NCI-H82 treated with DMSO at 0.1 percent for 48 hours (cell line): ENCODE results near the gene GTF2H4.
A peak's percentile ranks its signal among the peaks of the same experiment; 100 is the strongest.

ENCODE experiments used
- DNase-seq: peaks from one replicate; lab custom pipeline; 2025; ENCODE audit not compliant: unreplicated experiment; lab: John Stamatoyannopoulos, UW

GTF2H4 gene

DNA sequence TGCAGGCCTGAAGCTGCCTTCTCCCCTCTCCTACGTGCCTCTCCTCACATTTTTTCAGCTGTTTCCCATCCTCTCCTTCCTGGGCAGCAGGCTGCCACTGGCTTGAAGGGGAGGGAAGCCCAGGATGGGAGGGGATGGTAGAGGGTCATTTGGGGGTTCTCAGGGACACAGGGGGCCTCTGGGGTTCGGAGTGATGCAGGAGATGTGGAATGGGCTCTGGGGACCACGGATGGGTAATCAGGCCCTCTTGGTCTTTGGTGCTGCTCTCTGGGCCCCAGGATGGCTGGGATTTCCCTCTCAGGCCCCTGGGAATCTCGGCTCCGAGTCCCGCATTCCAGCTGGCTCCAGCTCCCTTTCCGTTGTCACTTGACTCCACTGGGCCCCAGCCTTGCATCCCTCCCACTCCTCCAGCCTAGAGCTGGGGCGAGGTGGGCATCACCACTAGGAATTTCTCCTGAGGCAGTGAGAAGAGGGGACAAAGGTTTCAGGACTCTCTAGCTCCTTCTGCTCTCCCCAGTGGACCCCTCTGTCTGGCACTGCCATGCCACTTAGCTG lies 25.7 kb upstream of the GTF2H4 start:
- DNase-seq: no peak

DNA sequence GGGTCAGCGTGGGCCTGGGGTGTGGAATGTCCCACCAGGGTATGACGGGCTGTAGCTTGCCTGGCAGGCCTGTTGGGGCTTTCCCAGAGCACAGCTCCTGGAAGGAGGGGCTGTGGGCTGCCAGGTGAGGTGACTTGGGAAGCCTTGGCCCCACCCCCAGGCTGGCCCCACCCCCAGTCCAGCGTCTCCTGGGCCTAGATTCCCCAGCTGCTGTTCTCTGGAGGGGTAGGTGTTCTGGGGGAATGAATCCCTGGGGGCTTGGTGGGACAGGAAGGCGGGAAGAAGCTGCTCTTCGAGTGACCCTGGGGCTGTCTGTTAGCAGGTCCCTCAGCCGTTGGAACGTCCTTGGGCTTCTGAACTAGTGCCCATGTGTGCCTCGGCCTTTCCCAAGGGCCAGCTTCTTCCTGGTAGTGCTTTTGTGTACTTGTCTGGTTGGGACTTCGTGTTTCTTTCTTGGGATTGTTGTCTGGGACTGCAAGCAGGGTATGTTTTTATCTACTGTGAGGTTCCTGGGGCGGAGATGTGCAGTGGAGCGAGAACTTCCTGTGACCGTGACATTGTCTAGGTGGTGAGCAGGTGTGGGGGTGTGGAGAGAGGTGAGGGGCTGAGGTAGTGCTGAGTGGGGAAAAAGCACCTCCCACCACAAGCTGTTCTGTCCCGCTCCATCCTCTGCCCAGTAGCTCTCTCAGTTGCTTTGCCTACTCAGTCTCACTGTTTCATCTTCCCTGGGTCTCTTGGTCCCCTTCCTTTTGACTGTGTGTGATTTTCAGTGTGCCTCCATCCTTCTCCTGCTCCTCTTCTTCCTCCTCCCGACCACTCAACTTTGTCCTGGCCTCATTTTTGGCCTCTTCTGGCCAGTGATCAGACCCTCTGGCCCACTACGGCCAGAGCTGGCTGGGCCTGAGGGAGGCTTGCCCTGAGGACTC lies 25.0 kb upstream of the GTF2H4 start:
- peak; percentile 36 for DNase-seq

DNA sequence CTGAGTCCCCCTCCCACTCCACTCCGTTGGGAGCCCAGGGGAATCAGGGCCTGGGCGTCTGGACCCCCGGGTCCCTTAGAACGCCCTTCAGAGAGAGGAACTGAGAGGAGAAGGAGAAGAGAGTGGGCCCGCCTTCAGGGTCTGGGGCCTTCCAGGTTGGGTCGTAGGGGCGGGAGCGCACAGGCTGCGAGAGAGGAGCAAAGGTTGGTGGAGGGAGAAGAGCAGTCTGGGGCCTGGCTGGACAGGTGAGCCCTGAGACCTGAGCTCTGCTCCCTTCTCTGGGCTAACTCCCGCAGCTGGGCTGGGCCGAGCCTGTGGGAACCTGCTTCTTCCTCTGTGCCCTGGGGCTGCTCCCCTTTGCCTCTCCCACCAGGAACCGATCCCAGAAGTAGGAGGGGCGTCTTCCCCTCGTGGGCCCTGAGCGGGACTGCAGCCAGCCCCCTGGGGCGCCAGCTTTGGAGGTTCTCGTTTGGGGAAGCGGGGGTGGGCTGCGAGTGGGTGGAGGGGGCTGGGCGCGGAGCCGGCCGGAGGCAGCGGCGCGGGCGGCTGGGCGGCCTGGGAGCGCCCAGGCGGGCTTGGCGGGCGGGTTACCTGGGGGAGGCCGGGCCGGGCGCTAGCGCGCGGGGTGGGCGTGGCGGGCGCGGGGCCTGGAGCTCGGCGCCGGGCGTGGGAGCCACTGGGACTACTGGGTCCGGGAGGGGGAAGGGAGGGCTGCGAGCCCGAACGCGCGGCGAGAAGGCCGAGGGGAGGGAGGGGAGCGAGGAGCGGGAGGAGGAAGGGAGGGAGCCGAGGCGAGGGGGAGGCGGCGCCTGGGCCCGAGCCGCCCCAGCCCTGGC lies 24.1 kb upstream of the GTF2H4 start, which contains the start of gene DDR1:
Gene DDR1, plus strand, starts transcription at position 835 of the 836 bp plus-strand sequence. CDS start 4,211 bp downstream, outside the sequence.
- DNase-seq: no peak

DNA sequence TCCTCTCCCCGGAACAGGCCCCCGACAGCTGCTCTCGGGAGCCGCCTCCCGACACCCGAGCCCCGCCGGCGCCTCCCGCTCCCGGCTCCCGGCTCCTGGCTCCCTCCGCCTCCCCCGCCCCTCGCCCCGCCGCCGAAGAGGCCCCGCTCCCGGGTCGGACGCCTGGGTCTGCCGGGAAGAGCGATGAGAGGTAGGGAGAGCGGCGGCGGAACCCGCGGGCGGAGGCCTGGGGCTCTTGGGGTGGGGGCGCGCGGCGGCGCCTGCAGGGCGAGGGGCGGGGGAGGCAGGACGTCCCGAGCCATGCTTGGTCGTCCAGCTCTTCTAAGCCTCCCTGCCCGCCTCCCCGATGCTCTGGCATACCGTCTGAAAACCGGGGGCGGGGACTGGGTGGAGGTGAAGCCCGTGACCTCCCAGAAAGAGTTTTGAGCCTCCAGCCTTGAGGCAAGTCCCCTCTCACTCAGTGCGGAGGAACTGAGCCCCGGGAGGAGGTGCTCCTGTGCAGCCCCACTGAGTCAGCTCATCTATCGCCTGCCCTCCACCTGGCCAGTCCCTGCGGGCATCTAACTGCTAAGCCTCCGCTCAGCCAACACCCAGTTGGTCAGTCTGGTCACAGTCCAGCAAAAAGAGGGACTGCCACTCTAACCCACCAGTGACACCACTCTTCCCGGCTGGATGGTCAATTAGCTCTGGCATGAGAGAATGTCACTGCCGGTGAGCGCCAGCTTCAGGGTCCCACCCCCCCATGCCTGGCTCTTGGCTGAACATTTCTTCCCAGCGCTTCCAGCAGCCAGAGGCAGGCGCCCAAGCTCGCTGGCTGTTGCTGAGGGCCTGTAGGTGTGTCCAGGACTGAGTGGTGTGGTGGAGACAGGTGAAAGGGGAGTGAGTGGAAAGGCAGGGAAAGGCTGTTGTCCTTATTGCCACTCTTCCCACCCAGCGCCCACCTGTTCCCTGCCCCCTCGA lies 23.2 kb upstream of the GTF2H4 start:
- DNase-seq: no peak

DNA sequence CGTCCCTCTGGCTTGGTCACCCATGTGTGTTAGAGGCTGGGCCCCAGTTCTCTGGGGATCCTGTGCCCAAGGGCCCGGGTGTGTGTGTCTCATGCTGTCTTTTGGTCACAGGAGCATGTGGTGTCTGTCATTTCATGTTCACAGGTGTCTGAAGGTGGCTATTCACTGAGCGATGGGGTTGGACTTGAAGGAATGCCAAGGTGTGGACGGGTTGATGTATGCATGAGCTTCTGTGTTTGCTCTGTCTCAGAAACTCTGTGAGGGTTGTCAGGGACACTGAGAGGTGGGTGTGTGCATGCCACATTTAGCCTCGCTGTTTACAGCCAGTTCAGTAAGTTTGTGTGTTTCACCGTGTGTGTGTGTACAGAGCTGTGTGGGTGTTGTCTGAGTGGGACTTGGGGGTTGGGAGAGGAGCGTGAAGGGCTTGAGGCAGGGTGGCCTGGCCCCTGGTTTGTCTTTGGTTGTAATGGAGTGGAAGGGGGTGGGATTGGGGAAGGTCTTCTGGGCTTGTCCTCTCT lies 22.5 kb upstream of the GTF2H4 start:
- DNase-seq: no peak

DNA sequence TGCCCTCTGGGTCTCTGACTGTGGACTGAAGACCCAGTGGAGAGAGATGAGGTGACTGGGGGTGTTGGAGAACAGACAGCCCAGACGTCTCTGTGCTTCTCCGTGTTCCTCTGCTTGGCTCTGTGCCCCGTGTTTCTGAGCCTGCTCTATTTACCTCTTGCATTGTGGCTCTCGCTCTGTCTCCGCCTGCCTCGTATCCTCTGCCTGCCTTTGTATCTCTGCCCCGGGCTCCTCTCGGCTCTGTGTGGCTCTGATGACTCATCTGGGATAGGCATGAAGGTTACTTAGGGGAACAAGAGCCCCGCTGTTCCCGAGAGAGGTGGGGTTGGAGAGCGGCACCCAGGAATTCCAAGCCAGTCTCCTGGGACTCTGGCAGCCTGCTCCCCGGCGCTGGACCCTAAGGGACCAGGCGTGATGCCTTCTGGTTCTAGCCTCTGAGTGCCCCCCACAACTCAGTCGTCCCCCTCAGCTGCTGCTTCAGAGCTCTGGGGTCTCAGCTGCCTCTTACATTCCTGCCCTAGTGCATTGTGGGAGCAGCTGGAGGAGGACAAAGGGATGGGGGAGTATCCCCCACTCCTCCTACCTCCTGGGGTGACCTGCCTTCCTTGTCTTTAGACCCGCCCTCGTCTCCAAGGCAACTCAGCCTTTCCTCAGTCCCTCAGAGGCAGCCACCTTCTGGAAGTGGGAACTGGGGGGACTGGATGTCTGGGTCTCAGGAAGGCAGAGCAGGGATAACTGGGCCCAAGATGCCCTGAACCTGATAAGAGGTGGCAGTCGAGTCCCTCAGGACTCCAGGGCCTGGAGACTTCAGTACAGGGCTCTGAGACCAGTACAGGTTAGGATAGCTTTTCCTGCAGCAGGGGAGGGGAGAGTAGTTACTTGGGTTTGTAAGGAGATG lies 21.8 kb upstream of the GTF2H4 start:
- no peak for DNase-seq

DNA sequence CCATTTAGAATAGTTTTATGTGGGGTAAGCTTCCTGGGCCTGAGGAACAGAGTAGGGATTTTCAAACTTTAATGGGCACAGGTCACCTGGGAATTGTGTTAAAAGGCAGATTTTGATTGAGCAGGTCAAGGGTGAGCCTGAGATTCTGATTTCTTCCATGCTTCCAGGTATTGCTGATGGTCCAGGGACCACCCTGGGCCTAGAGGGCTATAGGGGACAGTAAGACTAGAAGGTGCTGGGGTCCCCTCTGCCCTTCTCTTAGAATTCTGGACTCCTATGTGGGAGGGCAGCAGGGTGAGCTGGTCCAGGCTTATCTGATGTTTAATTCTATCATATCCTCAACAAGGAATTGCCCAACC lies 21.1 kb upstream of the GTF2H4 start:
- no peak for DNase-seq

DNA sequence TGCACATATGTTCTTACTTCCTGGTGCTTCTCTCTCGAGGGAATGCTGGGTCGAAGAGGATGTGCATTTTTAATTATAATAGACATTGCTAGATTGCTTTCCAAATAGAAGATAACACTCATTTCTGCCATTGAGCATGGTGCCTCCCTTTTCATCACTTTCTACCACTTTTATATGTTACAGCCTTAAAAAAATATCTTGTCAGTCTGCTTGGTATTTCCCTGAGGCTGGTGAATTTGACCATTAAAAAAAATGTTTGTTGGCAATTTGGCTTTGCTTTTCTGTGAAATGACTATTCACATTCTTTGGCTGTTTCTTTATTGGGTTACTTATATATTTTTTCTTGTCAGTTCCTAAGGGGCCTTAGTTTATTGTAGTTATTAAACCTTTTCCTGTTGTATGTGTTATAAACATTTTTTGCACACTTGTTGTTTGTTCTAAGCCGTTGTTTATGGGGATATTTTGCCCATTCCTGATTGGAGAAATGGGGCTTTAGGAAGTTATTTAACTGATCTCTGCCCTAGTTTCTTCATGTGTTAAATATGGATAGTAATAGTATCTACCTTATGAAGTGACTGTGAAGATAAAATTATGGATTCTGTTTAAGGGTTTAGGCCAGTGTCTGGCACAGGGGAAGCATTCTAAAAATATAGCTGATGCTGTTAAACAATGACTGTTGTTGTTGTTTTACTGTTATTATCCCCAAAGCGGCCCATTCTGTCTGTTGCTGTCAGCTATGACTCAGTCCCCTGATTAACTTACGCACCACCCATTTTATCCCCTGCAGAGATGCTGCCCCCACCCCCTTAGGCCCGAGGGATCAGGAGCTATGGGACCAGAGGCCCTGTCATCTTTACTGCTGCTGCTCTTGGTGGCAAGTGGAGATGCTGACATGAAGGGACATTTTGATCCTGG lies 19.8 kb upstream of the GTF2H4 start:
- no peak for DNase-seq

DNA sequence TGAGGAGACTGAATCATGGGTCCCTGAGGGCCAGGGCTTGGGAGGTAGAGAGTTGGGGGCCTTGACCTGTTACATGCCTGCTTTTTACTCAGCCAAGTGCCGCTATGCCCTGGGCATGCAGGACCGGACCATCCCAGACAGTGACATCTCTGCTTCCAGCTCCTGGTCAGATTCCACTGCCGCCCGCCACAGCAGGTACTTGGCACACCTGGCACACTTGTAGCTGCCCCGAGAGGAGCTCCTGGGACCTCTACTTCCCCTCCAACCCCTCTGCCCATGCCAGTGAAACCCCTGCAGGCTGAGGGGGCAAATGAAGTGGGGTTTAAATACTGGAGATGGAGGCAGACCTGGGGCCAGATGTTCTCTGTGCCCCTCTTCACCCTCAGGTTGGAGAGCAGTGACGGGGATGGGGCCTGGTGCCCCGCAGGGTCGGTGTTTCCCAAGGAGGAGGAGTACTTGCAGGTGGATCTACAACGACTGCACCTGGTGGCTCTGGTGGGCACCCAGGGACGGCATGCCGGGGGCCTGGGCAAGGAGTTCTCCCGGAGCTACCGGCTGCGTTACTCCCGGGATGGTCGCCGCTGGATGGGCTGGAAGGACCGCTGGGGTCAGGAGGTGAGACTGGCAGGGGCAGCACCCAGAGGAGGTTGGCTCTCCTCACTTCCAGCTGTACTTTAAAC lies 19.1 kb upstream of the GTF2H4 start:
- no peak for DNase-seq

DNA sequence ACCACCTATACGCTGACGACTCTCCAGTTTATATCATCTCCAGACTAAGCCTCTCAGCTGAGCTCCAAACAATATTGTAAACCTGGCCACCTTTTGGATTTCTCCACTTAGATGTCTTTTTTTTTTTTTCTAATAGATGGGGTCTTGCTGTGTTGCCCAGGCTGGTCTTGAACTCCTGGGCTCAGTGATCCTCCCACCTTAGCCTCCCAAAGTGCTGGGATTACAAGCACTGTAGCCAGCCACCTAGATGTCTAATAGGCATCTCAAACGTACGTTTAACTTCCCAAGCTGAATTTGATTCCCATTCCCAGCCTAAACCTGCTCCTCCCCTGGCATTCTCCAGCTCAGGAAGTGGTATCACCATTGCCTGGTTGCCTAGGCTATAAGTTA lies 18.5 kb upstream of the GTF2H4 start:
- DNase-seq: no peak

DNA sequence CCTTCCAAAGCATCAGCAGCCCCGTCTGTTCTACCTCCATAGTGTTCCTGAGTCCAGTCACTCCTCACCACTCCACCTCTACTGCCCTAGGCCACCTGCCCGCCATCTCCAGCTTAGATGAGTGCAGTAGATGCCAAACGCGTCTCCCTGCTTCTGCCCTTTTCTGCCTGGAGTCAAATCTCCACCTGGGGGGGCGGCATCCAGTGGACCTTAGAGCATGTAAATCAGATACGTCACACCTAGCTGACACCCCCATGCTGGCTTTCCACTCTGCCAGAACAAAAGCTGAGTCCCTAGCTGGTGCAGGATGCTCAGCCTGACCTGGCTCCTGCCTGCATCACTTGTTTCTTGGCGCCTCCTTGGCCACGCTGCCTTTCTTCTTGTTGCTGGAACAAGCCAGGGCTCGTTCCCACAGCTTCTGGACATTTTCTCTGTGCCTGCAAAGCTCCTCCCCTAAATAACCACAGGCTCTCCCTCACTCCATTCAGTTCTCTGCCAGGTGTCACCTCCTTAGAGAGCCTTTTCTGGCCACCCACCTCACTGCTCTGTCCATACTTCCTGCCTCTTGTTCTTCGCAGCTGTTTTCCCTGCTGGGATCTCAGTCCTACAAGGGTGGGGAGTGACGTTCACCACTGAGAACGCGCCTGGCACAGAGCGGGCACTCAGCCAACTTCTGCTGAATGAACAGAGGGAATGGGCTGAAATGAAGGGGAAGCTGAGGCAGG lies 17.9 kb upstream of the GTF2H4 start:
- DNase-seq: no peak

DNA sequence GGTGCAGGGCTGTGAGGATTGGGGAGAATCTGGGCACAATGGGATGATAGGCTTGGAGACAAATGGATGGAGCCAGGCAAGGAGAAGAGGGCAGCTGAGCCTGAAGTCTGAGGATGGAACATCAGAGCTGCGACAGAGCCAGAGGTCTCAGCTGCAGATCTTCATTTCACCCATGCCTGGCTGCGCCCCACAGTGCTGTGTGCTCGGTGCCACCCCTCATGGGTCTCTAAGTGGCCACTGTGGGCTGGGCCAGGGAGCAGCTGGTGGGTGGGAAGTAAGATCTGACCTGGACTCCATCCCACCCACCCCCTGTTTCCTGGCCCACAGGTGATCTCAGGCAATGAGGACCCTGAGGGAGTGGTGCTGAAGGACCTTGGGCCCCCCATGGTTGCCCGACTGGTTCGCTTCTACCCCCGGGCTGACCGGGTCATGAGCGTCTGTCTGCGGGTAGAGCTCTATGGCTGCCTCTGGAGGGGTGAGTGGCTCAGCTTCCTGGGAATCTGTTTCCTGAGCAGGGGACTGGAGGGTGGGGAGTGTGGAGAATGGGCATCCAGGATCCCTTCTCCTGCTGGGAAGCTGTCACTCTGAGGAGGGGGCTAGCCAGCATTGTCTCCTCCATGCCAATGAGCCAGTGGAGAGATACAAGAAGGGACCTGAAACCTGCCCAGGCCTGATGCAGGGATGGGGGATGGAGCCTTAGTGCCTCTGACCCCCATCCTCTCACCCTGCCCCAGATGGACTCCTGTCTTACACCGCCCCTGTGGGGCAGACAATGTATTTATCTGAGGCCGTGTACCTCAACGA lies 17.2 kb upstream of the GTF2H4 start:
- no peak for DNase-seq

DNA sequence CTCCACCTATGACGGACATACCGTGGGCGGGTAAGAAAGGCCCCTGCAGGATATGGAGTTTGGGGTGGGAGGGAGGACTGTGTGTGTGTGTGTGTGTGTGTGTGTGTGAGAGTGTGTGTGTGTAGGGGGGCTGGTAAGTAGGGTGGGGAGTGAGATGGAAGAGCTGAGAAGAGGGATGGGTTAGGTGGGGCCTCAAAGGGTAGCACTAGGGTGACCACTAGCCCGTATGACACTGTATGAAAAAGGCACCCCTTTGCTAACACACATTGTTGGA lies 16.6 kb upstream of the GTF2H4 start:
- no peak for DNase-seq

DNA sequence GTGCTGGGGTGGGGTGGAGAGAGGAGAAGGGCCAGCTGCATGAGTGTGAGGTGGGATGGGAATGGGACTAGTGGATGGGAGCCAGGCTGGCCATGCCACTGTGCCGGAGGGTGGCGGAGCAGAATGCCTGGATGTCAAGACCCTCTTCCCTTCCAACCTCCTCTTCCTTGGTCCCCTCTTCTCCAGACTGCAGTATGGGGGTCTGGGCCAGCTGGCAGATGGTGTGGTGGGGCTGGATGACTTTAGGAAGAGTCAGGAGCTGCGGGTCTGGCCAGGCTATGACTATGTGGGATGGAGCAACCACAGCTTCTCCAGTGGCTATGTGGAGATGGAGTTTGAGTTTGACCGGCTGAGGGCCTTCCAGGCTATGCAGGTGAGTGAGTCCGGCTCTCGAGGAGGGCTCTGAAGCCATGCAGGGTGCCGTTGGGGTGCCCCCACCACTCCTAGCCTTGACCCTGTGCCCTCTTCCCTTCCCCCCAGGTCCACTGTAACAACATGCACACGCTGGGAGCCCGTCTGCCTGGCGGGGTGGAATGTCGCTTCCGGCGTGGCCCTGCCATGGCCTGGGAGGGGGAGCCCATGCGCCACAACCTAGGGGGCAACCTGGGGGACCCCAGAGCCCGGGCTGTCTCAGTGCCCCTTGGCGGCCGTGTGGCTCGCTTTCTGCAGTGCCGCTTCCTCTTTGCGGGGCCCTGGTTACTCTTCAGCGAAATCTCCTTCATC lies 16.0 kb upstream of the GTF2H4 start:
- DNase-seq: no peak

DNA sequence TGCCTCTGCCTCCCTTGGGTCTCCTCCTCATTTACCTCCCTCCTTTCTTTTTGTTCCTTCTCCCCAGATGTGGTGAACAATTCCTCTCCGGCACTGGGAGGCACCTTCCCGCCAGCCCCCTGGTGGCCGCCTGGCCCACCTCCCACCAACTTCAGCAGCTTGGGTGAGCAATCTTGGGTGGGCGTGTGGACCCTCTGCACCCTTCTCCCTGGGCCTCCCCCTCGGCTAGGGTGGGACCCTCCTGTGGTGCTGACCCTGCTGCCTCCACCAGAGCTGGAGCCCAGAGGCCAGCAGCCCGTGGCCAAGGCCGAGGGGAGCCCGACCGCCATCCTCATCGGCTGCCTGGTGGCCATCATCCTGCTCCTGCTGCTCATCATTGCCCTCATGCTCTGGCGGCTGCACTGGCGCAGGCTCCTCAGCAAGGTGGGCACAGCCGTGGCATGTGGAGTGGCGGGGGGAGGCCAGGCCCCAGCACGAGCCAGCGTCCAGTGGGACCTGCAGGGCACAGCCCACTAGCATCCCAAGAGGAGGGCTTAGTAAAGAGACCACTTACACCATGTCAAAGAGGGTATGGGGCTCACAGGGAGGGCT lies 14.9 kb upstream of the GTF2H4 start:
- no peak for DNase-seq

DNA sequence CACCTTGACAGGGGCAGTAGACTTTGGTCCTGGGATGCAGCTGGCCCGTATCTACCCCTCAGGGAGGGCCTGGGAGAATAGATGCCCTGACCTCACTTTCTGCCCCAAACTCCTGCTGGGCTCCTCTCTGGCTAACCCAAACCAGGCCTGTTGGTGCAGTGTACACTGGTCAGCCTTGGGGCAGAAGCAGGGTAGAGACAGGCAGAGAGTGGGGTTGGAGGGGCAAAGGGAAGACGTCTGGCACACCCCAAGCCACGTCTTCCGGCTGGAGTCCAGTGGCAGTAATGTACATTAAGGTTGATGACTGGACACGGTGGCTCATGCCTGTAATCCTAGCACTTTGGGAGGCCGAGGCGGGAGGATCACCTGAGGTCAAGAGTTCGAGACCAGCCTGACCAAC lies 14.3 kb upstream of the GTF2H4 start:
- DNase-seq: no peak
